GM10847 (cell line): ENCODE measurements around the gene ASB11.

ENCODE experiments used
- POLR2A ChIP-seq: IDR thresholded peaks from 2 replicates; pipeline ENCODE4 v1.6.1; 2011; ENCODE audit not compliant: insufficient read length; ENCODE audit errors: extremely low read depth

The ASB11 gene

GRCh38 chrX:15315509-15315908, at the start of gene ASB11:
Gene ASB11 (minus strand): TSS chrX:15315640. CDS start chrX:15315605, 35 bp downstream.
- TF ChIP-seq POLR2A: no peak

- no peak for TF ChIP-seq POLR2A
Measured at GRCh38 chrX:15359701-15360100, 44.3 kb upstream of the ASB11 start.

- no peak for TF ChIP-seq POLR2A
Measured at GRCh38 chrX:15358533-15358932, 43.1 kb upstream of the ASB11 start.

- TF ChIP-seq POLR2A: no peak
Measured at GRCh38 chrX:15356444-15356843, 41.0 kb upstream of the ASB11 start.

GRCh38 chrX:15350329-15350996, 35.0 kb upstream of the ASB11 start:
- TF ChIP-seq POLR2A: no peak

- TF ChIP-seq POLR2A: no peak
Measured at GRCh38 chrX:15349046-15349445, 33.6 kb upstream of the ASB11 start.

GRCh38 chrX:15345976-15346375, 30.5 kb upstream of the ASB11 start:
- TF ChIP-seq POLR2A: no peak

- TF ChIP-seq POLR2A: no peak
Measured at GRCh38 chrX:15344106-15344505, 28.7 kb upstream of the ASB11 start.

- TF ChIP-seq POLR2A: no peak
Measured at GRCh38 chrX:15343075-15343476, 27.6 kb upstream of the ASB11 start.

GRCh38 chrX:15340867-15341266, 25.4 kb upstream of the ASB11 start:
- TF ChIP-seq POLR2A: no peak

- TF ChIP-seq POLR2A: no peak
Measured at GRCh38 chrX:15336023-15336413, 20.6 kb upstream of the ASB11 start.

- TF ChIP-seq POLR2A: peak; percentile 51
Measured at GRCh38 chrX:15335135-15336022, 19.9 kb upstream of the ASB11 start, which contains the start of gene PIGA. Gene PIGA (minus strand): TSS chrX:15335523. CDS start chrX:15331930, 3,593 bp downstream.

- no peak for TF ChIP-seq POLR2A
Measured at GRCh38 chrX:15334561-15334960, 19.1 kb upstream of the ASB11 start.

GRCh38 chrX:15328821-15329220, 13.4 kb upstream of the ASB11 start:
- TF ChIP-seq POLR2A: no peak

GRCh38 chrX:15328131-15328530, 12.7 kb upstream of the ASB11 start:
- TF ChIP-seq POLR2A: no peak

- no peak for TF ChIP-seq POLR2A
Measured at GRCh38 chrX:15322472-15322871, 7.0 kb upstream of the ASB11 start.
